ENCODE measurements around the gene FNDC5. TPM values are rescaled to one million over a fixed set of nuclear protein-coding genes. Genes with fewer than 3 reads are reported as not detected.

Gene FNDC5
- total and polyA plus RNA-seq, 9 of the 15 experiments (the other 6 are each of a cell fraction or from before 2014, with no cell fraction given): 0.06 to 2.1 (median 0.22) TPM

DNA sequence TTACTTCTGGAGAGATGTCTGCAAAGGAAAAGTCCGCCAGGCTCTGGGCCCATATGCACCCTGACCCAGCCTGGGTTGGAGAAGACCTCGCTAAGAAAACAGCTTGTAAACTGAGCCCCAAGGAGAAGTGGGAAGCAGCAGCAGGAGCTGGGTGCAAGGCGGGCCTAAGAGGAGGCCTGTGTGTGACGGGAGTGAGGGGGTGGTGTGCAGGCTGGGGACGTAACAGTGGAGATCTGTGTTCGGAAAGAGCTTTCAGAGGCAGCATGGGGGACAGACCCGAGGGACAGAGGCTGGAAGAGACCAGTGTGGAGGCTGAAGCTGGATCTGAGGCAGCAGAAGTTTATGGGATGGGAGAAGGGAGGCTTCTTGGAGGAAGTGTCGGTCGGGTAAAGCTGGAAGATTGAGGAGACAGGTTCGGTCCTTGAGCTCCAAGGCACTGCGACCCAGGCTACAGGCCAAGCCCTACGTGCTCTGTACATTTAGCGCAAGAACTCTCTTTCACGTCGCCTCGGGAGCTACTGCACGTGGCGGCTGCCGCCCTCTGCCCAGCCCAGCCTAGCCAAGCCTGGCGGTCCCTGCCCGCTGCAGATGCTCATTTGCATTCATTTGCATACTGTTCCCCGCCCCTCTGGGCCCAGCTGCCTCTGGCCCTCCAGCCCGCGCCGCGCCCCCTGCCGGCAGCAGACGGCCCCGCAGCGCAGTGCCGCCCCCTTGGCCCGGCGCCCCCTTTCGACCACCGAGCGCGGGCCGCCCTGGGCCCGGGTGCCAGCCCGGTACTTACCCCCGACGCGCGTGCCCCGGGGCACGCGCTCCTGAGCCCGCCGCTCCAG is 21.9 kb upstream of the FNDC5 start (continued):
- TF ChIP-seq, protein P1, sequence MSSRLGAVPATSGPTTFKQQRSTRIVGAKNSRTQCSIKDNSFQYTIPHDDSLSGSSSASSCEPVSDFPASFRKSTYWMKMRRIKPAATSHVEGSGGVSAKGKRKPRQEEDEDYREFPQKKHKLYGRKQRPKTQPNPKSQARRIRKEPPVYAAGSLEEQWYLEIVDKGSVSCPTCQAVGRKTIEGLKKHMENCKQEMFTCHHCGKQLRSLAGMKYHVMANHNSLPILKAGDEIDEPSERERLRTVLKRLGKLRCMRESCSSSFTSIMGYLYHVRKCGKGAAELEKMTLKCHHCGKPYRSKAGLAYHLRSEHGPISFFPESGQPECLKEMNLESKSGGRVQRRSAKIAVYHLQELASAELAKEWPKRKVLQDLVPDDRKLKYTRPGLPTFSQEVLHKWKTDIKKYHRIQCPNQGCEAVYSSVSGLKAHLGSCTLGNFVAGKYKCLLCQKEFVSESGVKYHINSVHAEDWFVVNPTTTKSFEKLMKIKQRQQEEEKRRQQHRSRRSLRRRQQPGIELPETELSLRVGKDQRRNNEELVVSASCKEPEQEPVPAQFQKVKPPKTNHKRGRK (tag; IDR thresholded peaks at IDR 0.05): no peak
- no peak for TF ChIP-seq NCOA6 (IDR thresholded peaks at IDR 0.05)
- no peak for TF ChIP-seq ZNF140 (CRISPR knock-in tag; IDR thresholded peaks at IDR 0.05)
- TF ChIP-seq, protein P2, sequence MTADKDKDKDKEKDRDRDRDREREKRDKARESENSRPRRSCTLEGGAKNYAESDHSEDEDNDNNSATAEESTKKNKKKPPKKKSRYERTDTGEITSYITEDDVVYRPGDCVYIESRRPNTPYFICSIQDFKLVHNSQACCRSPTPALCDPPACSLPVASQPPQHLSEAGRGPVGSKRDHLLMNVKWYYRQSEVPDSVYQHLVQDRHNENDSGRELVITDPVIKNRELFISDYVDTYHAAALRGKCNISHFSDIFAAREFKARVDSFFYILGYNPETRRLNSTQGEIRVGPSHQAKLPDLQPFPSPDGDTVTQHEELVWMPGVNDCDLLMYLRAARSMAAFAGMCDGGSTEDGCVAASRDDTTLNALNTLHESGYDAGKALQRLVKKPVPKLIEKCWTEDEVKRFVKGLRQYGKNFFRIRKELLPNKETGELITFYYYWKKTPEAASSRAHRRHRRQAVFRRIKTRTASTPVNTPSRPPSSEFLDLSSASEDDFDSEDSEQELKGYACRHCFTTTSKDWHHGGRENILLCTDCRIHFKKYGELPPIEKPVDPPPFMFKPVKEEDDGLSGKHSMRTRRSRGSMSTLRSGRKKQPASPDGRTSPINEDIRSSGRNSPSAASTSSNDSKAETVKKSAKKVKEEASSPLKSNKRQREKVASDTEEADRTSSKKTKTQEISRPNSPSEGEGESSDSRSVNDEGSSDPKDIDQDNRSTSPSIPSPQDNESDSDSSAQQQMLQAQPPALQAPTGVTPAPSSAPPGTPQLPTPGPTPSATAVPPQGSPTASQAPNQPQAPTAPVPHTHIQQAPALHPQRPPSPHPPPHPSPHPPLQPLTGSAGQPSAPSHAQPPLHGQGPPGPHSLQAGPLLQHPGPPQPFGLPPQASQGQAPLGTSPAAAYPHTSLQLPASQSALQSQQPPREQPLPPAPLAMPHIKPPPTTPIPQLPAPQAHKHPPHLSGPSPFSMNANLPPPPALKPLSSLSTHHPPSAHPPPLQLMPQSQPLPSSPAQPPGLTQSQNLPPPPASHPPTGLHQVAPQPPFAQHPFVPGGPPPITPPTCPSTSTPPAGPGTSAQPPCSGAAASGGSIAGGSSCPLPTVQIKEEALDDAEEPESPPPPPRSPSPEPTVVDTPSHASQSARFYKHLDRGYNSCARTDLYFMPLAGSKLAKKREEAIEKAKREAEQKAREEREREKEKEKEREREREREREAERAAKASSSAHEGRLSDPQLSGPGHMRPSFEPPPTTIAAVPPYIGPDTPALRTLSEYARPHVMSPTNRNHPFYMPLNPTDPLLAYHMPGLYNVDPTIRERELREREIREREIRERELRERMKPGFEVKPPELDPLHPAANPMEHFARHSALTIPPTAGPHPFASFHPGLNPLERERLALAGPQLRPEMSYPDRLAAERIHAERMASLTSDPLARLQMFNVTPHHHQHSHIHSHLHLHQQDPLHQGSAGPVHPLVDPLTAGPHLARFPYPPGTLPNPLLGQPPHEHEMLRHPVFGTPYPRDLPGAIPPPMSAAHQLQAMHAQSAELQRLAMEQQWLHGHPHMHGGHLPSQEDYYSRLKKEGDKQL (CRISPR knock-in tag; IDR thresholded peaks at IDR 0.05; ENCODE audit: borderline replicate concordance): no peak
- 0 out of 2 replicates have a peak, but pooled peaks have one; percentile 19 for TF ChIP-seq FOXP1 (CRISPR knock-in tag; IDR thresholded peaks at IDR 0.05)
- peak; percentile 39 for TF ChIP-seq BHLHE40 (IDR thresholded peaks at IDR 0.05; ENCODE audit: low read length)
- TF ChIP-seq, protein P3, sequence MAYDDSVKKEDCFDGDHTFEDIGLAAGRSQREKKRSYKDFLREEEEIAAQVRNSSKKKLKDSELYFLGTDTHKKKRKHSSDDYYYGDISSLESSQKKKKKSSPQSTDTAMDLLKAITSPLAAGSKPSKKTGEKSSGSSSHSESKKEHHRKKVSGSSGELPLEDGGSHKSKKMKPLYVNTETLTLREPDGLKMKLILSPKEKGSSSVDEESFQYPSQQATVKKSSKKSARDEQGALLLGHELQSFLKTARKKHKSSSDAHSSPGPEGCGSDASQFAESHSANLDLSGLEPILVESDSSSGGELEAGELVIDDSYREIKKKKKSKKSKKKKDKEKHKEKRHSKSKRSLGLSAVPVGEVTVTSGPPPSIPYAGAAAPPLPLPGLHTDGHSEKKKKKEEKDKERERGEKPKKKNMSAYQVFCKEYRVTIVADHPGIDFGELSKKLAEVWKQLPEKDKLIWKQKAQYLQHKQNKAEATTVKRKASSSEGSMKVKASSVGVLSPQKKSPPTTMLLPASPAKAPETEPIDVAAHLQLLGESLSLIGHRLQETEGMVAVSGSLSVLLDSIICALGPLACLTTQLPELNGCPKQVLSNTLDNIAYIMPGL (CRISPR knock-in tag; IDR thresholded peaks at IDR 0.05): no peak
- TF ChIP-seq KLF13 (tag; IDR thresholded peaks at IDR 0.05; ENCODE audit: borderline replicate concordance, low read depth): peak; percentile 83
- TF ChIP-seq JUND (IDR thresholded peaks at IDR 0.05; ENCODE audit: borderline replicate concordance, low read depth, low read length): no peak
- no peak for TF ChIP-seq JUND (tag; IDR thresholded peaks at IDR 0.05; ENCODE audit: borderline replicate concordance, low read depth, low read length)
- TF ChIP-seq TFAM (CRISPR knock-in tag; conservative IDR thresholded peaks at IDR 0.05): no peak
- no peak for TF ChIP-seq ILK (tag; IDR thresholded peaks at IDR 0.05; ENCODE audit: borderline replicate concordance, low read depth)
- TF ChIP-seq ZKSCAN8 (CRISPR knock-in tag; IDR thresholded peaks at IDR 0.05): no peak
- TF ChIP-seq ZNF146 (CRISPR knock-in tag; IDR thresholded peaks at IDR 0.05; ENCODE audit: unreplicated experiment): no peak
- TF ChIP-seq ZNF212 (CRISPR knock-in tag; IDR thresholded peaks at IDR 0.05): no peak
- no peak; the same call in 1 of the 2 replicates for TF ChIP-seq ZNF282 (CRISPR knock-in tag; IDR thresholded peaks at IDR 0.05)
- TF ChIP-seq MCM5 (IDR thresholded peaks at IDR 0.05; ENCODE audit: low read depth): no peak
- TF ChIP-seq ATF7 (IDR thresholded peaks at IDR 0.05): peak; percentile 78; the same call in 1 of the 2 replicates
- no peak for TF ChIP-seq ZNF586 (CRISPR knock-in tag; conservative IDR thresholded peaks at IDR 0.05)

Data from K562 (cell line).